ENCODE data around the gene CADM2. TPM values are rescaled to one million over a fixed set of nuclear protein-coding genes. Genes with fewer than 3 reads are reported as not detected.

The CADM2 gene
- polyA plus RNA-seq, 1 donor from 2014 or later, result 4.5 TPM

- Histone ChIP-seq H3F3A (ENCODE audit: insufficient read depth, low read length, poor library complexity, severe bottlenecking) (no peaks in the 10 kb centered on the region), H2AFZ (ENCODE audit: low read depth, low read length) (no peak overlapping the region), H3K4me3 (ENCODE audit: low read length) (no peak overlapping the region), H3K27ac (ENCODE audit: low read length) (no peak overlapping the region), H3K79me2 (replicated peaks; ENCODE audit: insufficient read depth, low read length) (no peaks in the 10 kb centered on the region), H3K36me3 (ENCODE audit: insufficient read depth, low read length) (no peaks in the 10 kb centered on the region), H3K4me2 (ENCODE audit: low read length) (no peak overlapping the region), H3K9me2 (ENCODE audit: insufficient read depth, low read length) (no peaks in the 10 kb centered on the region), H3K9ac (ENCODE audit: low read length) (no peak overlapping the region), H4K20me1 (ENCODE audit: insufficient read depth) (no peaks in the 10 kb centered on the region), H3K9me3 (ENCODE audit: low read length) (no peaks in the 10 kb centered on the region), H3K27me3 (ENCODE audit: insufficient read depth, low read depth, low read length) (no peaks in the 10 kb centered on the region)
- no peak for TF ChIP-seq POLR2AphosphoS5 (IDR thresholded peaks at IDR 0.05)
- TF ChIP-seq RAD21 (conservative IDR thresholded peaks at IDR 0.05), result no peak
- no peak for TF ChIP-seq EP300 (conservative IDR thresholded peaks at IDR 0.05; ENCODE audit: poor library complexity, severe bottlenecking)
- TF ChIP-seq CTCF (IDR thresholded peaks at IDR 0.05; ENCODE audit: poor library complexity, severe bottlenecking), result no peak
- TF ChIP-seq SMC3 (conservative IDR thresholded peaks at IDR 0.05; ENCODE audit: poor library complexity), result no peak
- TF ChIP-seq EZH2 (IDR thresholded peaks at IDR 0.05; ENCODE audit: borderline replicate concordance, insufficient read depth, low read length, poor library complexity, severe bottlenecking), result no peak
- TF ChIP-seq TAF1 (IDR thresholded peaks at IDR 0.05; ENCODE audit: low read depth), result no peak
- no peak for TF ChIP-seq MXI1 (conservative IDR thresholded peaks at IDR 0.05; ENCODE audit: poor library complexity, severe bottlenecking)
- no peak for TF ChIP-seq REST (IDR thresholded peaks at IDR 0.05; ENCODE audit: borderline replicate concordance)
Observed at GRCh38 chr3:85631070-85631469, 672.3 kb downstream of the CADM2 start.

GRCh38 chr3:85632921-85633320 lies 674.1 kb downstream of the CADM2 start:
- no peak overlapping the region for H3K9ac ChIP-seq (ENCODE audit: low read length)
- H3K27me3 ChIP-seq (ENCODE audit: insufficient read depth, low read depth, low read length), result no peaks in the 10 kb centered on the region
- H3F3A ChIP-seq (ENCODE audit: insufficient read depth, low read length, poor library complexity, severe bottlenecking), result no peaks in the 10 kb centered on the region
- H3K9me2 ChIP-seq (ENCODE audit: insufficient read depth, low read length), result no peaks in the 10 kb centered on the region
- no peaks in the 10 kb centered on the region for H3K79me2 ChIP-seq (replicated peaks; ENCODE audit: insufficient read depth, low read length)
- H3K4me2 ChIP-seq (ENCODE audit: low read length), result no peak overlapping the region
- no peak overlapping the region for H3K27ac ChIP-seq (ENCODE audit: low read length)
- no peak overlapping the region for H2AFZ ChIP-seq (ENCODE audit: low read depth, low read length)
- TF ChIP-seq REST (IDR thresholded peaks at IDR 0.05; ENCODE audit: borderline replicate concordance) (no peak), POLR2AphosphoS5 (IDR thresholded peaks at IDR 0.05) (no peak), RAD21 (conservative IDR thresholded peaks at IDR 0.05) (no peak), CTCF (IDR thresholded peaks at IDR 0.05; ENCODE audit: poor library complexity, severe bottlenecking) (no peak), TAF1 (IDR thresholded peaks at IDR 0.05; ENCODE audit: low read depth) (no peak), MXI1 (conservative IDR thresholded peaks at IDR 0.05; ENCODE audit: poor library complexity, severe bottlenecking) (no peak), EZH2 (IDR thresholded peaks at IDR 0.05; ENCODE audit: borderline replicate concordance, insufficient read depth, low read length, poor library complexity, severe bottlenecking) (no peak), SMC3 (conservative IDR thresholded peaks at IDR 0.05; ENCODE audit: poor library complexity) (no peak), EP300 (conservative IDR thresholded peaks at IDR 0.05; ENCODE audit: poor library complexity, severe bottlenecking) (no peak)
- no peaks in the 10 kb centered on the region for H3K36me3 ChIP-seq (ENCODE audit: insufficient read depth, low read length)
- H4K20me1 ChIP-seq (ENCODE audit: insufficient read depth), result no peaks in the 10 kb centered on the region
- no peaks in the 10 kb centered on the region for H3K9me3 ChIP-seq (ENCODE audit: low read length)
- H3K4me3 ChIP-seq (ENCODE audit: low read length), result no peak overlapping the region

Measured in neural cell (in vitro differentiated cells).